Measurements from ENCODE around the gene SVEP1.
"Not testable (repeated sequence)": the region's sequence is repeated elsewhere in the genome, so short reads cannot be mapped to it uniquely, and the experiment has no call there.

The SVEP1 gene

DNA sequence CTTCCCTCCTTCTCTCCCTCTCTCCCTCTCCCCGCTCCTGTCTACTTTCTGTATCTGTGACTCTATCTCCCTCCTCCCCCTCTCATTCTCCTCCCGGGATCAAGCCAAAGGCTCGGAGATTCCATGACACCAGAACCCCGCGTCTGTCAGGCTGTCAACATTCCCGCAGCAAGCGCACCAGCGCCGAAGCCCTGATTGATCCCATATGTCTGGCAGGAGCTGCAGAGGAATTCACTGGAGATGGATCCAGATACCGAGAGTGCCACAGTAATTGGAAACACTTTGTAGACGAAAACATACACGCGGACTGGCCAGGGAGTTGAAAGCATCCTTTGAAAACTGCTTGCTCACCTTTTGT is 300 bp upstream of the SVEP1 start:
- no peak for DNase-seq

- DNase-seq = no peak
These were observed 937 bp downstream of the SVEP1 start for GRCh38 chr9:110578575-110579033.

GRCh38 chr9:110575945-110576344 is 3.6 kb downstream of the SVEP1 start:
- DNase-seq = no peak

GRCh38 chr9:110575169-110575568 is 4.4 kb downstream of the SVEP1 start:
- no peak for DNase-seq

GRCh38 chr9:110573305-110573704 is 6.2 kb downstream of the SVEP1 start:
- no peak for DNase-seq

- DNase-seq = no peak
These were observed 7.6 kb downstream of the SVEP1 start for GRCh38 chr9:110571801-110572483.

DNA sequence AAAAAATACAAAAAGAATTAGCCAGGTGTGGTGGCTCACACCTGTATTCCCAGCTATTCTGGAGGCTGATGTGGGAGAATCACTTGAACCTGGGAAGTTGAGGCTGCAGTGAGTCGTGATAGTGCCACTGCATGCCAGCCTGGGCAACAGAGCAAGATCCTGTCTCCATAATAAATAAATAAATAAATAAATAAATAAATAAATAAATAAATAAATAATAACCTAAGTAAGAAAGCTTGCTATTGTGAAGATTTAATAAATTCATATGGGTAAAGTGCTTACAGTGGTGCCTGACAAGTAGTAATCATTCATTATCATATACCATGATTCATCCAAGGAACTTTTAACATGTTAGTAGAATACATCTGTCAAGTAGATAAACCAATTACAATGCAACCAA is 13.4 kb downstream of the SVEP1 start:
- DNase-seq = no peak

GRCh38 chr9:110561826-110562225 is 17.7 kb downstream of the SVEP1 start:
- no peak for DNase-seq

DNA sequence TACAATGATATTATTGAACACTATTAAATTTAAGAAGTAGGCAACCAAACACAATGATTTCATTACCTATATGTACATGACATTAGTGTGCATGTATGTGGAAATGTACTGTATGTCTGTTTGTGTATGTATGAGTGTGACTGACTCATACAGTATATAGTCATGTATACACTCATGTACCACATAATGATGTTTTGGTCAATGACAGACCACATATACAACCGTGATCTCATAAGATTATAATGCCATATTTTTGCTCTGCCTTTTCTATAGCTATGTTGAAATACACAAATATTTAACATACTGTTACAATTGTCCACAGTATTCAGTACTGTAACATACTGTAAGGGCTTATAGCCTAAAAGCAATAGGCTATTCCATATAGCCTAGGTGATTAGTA is 19.7 kb downstream of the SVEP1 start:
- no peak for DNase-seq

DNA sequence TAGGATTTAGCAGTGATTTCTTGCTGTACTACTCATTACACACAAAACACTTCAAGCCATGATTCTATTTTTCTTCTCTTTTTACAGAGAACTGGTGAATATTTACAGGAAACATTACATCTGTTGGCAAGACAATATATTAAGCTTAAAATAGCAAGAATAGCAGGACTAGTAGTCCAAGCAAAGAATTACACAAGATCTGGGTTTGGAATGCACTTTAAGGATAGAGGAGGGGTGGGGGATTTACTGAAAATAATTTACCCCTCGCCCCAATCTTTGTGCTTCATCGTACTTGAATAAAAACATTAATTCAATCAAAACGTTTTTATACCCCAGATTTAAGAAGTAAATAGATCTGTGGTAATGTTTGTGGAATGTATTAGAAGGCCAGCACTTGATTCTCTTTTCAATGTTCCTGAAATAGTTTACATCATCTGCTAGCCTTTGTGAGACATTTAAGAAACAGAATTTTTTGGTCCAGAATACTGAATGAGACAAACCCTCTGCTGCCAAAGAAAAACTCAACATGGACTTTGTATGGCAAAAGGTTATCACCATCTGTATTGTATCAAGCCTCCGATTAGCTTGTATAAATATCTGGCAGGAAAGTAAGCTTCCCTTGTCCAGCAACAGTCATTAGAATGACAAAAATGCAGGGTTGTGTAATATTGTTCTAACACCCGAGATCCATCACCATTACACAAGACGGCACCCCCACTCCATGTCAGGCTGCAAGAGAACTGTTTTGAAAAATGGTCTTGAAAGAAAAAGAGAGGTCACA is 23.8 kb downstream of the SVEP1 start:
- peak; percentile 28 for DNase-seq

DNA sequence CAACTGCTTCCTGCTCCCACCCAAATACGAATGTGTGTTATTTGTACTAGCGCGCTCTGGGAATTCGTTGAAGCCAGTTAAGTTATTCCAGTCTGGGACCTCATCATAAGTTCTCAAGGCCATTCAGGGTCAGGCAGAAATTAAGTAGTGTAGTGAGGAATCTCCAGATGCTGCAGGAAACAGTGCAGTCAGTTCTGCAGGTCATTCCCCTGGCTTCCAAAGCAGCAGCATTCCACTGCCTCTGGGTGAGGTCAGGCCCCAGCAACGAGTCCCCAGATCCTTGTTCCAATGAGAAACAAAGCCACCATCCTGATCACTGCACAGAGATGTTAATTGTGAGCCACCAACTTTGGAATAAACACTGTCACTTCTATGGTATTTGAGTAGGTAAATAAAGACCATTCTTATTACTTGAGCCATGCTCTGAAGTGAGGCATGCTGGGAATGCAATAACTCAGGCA is 33.1 kb downstream of the SVEP1 start:
- no peak for DNase-seq

DNA sequence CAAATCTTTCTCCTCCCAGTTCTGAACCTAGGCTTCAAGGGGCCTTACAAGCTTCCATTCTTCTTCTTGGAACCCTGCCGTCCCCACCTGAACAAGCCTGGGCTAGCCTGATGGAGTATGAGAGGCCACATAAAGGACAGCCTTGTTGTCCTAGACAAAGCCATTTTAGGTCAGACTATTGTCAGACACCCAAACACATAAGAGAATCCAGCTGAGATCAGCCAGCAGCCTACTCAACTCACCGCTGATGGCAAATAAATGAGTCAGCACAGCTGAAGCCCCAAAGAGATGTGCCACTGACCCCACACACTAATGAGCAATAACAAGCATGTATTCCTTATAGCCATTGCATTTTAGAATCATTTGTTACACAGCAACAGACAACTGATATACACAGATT is 33.8 kb downstream of the SVEP1 start:
- no peak for DNase-seq

- no peak for DNase-seq
These were observed 35.9 kb downstream of the SVEP1 start for GRCh38 chr9:110543631-110544051.

GRCh38 chr9:110541950-110542349 is 37.6 kb downstream of the SVEP1 start:
- no peak for DNase-seq

DNA sequence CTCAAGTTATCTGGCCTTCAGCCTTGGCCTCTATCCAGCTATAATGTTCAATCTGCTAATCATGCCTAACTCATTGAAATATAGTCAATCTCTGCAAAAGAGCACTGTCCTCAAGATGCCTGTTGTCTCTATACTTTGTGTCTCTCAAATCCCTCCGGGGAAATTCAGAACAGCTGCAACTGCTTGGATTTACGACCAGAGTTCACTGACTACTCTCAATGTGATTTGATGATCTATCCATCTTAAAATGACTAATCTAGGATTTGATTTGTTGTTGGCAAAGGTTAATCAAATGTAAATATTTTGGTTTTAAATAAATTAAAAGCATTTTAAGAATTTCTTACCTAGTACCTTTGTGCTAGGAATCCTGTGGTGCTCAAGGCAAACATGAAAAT is 40.9 kb downstream of the SVEP1 start:
- no peak for DNase-seq

GRCh38 chr9:110537841-110538646 is 41.5 kb downstream of the SVEP1 start:
- DNase-seq = no peak

- DNase-seq = no peak
These were observed 42.7 kb downstream of the SVEP1 start for GRCh38 chr9:110536822-110537221.

GRCh38 chr9:110534162-110534561 is 45.4 kb downstream of the SVEP1 start:
- DNase-seq = not testable (repeated sequence)

- no peak for DNase-seq
These were observed 46.5 kb downstream of the SVEP1 start for GRCh38 chr9:110532908-110533665.

DNA sequence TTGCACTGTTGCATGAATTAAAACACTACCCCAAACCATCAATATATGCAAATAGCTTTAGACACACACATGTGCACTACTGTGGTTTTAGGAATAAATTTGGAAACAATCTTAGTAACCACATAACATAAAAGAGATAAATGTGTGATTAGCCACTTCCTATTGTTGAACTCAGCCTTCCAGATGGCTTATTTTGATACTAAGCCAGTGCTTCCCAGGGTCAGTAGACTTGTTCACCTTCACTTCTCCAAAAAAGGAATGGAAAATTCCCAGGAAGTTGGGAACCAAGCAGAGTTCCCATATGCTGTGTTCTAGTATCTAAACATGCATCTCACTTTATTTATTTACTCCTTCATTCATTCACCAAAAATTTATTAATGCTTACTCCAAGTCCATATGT is 47.8 kb downstream of the SVEP1 start:
- DNase-seq = no peak

GRCh38 chr9:110531241-110531640 is 48.3 kb downstream of the SVEP1 start:
- DNase-seq = not testable (repeated sequence)

DNA sequence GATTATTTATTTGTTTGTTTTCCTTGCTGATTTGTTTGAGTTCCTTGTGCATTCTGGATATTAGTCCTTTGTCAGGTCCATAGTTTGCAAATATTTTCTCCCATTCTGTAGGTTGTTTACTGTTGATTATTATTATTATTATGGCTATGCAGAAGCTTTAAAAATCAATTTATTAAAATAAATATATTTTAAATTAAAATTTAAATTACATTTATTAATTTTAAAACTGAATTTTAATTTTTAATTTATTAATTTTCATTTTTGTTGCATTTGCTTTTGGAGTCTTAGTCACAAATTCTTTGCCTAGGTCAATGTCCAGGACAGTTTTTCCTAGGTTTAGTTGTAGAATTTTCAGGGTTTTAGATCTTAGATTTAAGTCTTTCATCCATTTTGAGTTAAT is 50.9 kb downstream of the SVEP1 start:
- no peak for DNase-seq
